ENCODE measurements around the gene RPL10. TPM values are rescaled to one million over a fixed set of nuclear protein-coding genes. Genes with fewer than 3 reads are reported as not detected.

RPL10 gene
- total RNA-seq, 6 experiments from 2014 or later, result 899 to 1,899 (median 1,157) TPM

DNA sequence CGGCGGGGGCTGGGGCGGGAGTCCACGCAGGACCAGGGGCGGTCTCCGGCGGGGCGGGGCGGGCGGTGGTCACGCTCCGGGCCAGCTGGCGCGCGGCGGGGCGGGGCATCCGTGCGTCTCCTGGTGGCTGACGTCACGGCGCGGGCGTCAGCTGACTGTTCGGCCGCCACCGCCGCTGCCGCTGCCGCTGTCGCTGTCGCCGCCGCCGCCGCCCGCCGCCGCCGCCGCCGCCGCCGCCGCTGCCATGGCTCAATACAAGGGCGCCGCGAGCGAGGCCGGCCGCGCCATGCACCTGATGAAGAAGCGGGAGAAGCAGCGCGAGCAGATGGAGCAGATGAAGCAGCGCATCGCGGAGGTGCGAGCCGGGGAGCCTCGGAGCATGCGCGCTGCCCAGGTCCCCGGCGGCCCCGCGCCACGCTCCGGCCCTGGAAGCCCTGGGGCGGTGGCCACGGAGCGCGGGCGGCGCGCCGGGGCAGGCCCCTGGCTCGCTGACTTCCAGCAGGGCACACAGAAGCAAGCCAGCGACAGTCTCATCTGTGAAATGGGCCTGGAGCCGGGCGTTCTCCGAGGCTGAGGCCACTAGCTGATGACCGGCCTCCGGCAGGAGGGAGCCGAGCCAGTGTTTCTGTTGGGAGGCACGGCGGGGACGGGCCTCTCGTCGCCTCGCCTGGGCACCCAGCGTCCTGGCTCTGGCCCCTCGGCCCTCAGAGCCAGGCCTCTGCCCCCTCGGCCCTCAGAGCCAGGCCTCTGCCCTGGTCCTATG is 46.0 kb downstream of the RPL10 start, which contains the start of gene FAM50A:
TSS of gene FAM50A (plus strand) at position 150 of the 763 bp plus-strand sequence. CDS start at position 245, 95 bp downstream.
- peak; percentile 82 to 83 (median 82) for DNase-seq

DNA sequence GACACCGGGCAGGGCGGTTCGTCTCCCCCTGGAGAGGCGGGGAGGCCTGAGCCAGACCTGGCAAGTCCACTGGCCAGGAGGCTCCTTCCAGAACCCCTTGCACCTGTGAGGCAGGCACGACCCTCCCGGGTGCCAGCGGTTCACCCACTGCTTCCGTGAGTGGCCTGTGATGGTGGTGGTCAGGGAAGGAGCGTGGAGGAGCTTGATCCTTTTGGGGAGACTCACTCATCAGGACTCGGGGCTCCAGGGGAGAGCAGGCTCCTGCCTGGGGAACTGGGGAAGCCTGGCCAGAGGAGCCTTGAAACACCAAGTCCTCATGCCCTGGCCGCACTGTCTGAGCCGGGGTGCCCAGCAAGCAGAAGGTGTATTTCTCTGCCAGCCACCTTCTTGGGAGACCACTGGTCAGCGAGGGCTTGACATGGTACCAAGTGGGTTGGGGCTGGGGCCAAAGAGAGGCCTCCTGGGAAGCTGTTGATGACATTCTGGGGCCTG is 46.6 kb downstream of the RPL10 start:
- Histone ChIP-seq H3K27ac (peak overlapping the region in 2 of 3 donors; percentile 54 to 66), H3K27me3 (no peaks in the 10 kb centered on the region), H3K36me3 (no peaks in the 10 kb centered on the region), H3K9me3 (no peaks in the 10 kb centered on the region), H3K4me3 (peak overlapping the region; percentile 54 to 64 (median 60)), H3K4me1 (peaks cover 0 to 4% (median 0%) of the 10 kb centered on the region in 4 donors)
- intact Hi-C loops (cut with DNase I), result no loop called here
- no peak for ATAC-seq
- WGBS (ENCODE audit: insufficient coverage, low coverage, low lambda C conversion rate, missing lambda C conversion rate), result 55% methylated on average over 2 of the region's 13 CpGs
- TF ChIP-seq POLR2A (IDR thresholded peaks at IDR 0.05), result no peak
- TF ChIP-seq, protein P1, sequence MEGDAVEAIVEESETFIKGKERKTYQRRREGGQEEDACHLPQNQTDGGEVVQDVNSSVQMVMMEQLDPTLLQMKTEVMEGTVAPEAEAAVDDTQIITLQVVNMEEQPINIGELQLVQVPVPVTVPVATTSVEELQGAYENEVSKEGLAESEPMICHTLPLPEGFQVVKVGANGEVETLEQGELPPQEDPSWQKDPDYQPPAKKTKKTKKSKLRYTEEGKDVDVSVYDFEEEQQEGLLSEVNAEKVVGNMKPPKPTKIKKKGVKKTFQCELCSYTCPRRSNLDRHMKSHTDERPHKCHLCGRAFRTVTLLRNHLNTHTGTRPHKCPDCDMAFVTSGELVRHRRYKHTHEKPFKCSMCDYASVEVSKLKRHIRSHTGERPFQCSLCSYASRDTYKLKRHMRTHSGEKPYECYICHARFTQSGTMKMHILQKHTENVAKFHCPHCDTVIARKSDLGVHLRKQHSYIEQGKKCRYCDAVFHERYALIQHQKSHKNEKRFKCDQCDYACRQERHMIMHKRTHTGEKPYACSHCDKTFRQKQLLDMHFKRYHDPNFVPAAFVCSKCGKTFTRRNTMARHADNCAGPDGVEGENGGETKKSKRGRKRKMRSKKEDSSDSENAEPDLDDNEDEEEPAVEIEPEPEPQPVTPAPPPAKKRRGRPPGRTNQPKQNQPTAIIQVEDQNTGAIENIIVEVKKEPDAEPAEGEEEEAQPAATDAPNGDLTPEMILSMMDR (IDR thresholded peaks at IDR 0.05), result no peak
- no peak for DNase-seq

More for the DNA sequence above, 46.0 kb downstream of the RPL10 start, which contains the start of gene FAM50A:
- TF ChIP-seq POLR2A (IDR thresholded peaks at IDR 0.05), result peak; percentile 37
- TF ChIP-seq, protein P1 (IDR thresholded peaks at IDR 0.05), result peak in 1 of 4 donors; percentile 5
- H3K36me3 ChIP-seq, result no peaks in the 10 kb centered on the region
- peak within 1 kb of the TSS; percentile 54 to 64 (median 60) for H3K4me3 ChIP-seq
- intact Hi-C loops (cut with DNase I), result no loop called here
- WGBS (ENCODE audit: insufficient coverage, low coverage, low lambda C conversion rate, missing lambda C conversion rate), result 40% methylated on average over 1 of the region's 94 CpGs
- H3K27me3 ChIP-seq, result no peaks in the 10 kb centered on the region
- peaks cover 0 to 4% (median 0%) of the 10 kb centered on the region in 4 donors for H3K4me1 ChIP-seq
- ATAC-seq, result peak; percentile 76 to 89 (median 84)
- peak within 1 kb of the TSS; percentile 53 to 66 (median 54) for H3K27ac ChIP-seq
- H3K9me3 ChIP-seq, result no peaks in the 10 kb centered on the region

DNA sequence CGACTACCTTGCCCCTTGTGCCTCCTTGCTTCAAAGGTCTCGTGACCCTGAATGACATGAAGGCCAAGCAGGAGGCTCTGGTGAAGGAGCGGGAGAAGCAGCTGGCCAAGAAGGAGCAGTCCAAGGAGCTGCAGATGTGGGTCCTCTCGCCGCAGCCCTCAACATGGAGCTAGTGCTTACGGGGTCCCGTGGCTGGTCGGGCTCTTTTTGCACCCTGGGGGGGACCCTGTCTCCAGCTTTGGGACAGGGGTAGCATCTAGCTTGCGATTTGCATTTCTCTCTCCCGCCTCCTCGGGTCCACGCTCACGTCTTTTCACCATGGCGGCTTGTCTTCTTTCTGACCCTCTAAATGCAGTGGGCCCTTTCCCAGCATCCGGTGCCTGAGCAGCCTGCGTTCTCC is 47.6 kb downstream of the RPL10 start:
- intact Hi-C loops (cut with DNase I), result no loop called here
- DNase-seq (no peak), ATAC-seq (no peak)
- 84% methylated on average over 8 of the region's 16 CpGs for WGBS (ENCODE audit: insufficient coverage, low coverage, low lambda C conversion rate, missing lambda C conversion rate)
- no peak overlapping the region for H3K27ac ChIP-seq
- no peak for TF ChIP-seq POLR2A (IDR thresholded peaks at IDR 0.05)
- no peak overlapping the region for H3K4me3 ChIP-seq
- no peaks in the 10 kb centered on the region for H3K9me3 ChIP-seq
- peaks cover 0 to 3% (median 0%) of the 10 kb centered on the region in 4 donors for H3K36me3 ChIP-seq
- peaks cover 0 to 4% (median 0%) of the 10 kb centered on the region in 4 donors for H3K4me1 ChIP-seq
- H3K27me3 ChIP-seq, result no peaks in the 10 kb centered on the region

DNA sequence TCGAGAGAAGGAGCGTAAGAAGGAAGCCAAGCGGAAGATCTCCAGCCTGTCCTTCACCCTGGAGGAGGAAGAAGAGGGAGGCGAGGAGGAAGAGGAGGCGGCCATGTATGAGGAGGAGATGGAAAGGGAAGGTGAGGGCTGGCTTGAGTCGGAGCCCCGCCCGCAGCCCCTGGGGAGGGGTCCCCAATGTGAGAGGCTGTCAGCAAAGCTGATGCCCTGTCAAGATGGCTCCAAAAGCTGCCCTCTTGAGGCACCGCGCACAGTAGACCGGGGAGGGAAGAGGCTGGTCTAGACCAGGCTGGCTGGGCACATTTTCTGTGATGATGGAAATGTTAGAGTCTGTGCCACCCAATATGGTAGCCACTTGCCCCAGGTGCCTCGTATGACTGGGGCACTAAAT is 48.3 kb downstream of the RPL10 start:
- intact Hi-C loops (cut with DNase I), result no loop called here
- no peak overlapping the region for H3K27ac ChIP-seq
- no peak overlapping the region for H3K4me3 ChIP-seq
- 87% methylated on average over 5 of the region's 12 CpGs for WGBS (ENCODE audit: insufficient coverage, low coverage, low lambda C conversion rate, missing lambda C conversion rate)
- no peak for DNase-seq
- H3K27me3 ChIP-seq, result no peaks in the 10 kb centered on the region
- H3K4me1 ChIP-seq, result peaks cover 0 to 4% (median 0%) of the 10 kb centered on the region in 4 donors
- no peaks in the 10 kb centered on the region for H3K9me3 ChIP-seq
- peaks cover 0 to 3% (median 0%) of the 10 kb centered on the region in 4 donors for H3K36me3 ChIP-seq
- ATAC-seq, result no peak
- TF ChIP-seq, protein P1 (IDR thresholded peaks at IDR 0.05), result no peak
- no peak for TF ChIP-seq POLR2A (IDR thresholded peaks at IDR 0.05)

DNA sequence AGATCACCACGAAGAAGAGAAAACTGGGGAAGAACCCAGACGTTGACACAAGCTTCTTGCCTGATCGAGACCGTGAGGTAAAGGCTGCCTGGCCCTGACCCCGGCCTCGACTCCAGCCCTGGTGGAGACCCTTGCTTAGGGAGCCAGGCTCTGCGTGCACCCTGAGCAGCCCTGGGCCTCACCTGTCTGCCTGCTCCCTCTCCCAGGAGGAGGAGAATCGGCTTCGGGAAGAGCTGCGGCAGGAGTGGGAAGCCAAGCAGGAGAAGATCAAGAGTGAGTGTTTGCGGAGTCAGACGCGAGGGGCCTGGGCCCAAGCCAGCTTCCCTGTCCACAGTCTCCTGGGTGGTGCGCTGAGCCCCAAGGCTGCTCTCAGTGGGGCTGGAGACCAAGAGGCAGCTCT is 50.3 kb downstream of the RPL10 start:
- peaks cover 0 to 3% (median 0%) of the 10 kb centered on the region in 4 donors for H3K36me3 ChIP-seq
- H3K4me3 ChIP-seq, result no peak overlapping the region
- intact Hi-C loops (cut with DNase I), result no loop called here
- no peaks in the 10 kb centered on the region for H3K9me3 ChIP-seq
- WGBS (ENCODE audit: insufficient coverage, low coverage, low lambda C conversion rate, missing lambda C conversion rate), result 85% methylated on average over 6 of the region's 14 CpGs
- peaks cover 0 to 4% (median 0%) of the 10 kb centered on the region in 4 donors for H3K4me1 ChIP-seq
- ATAC-seq, result no peak
- no peak overlapping the region for H3K27ac ChIP-seq
- DNase-seq, result no peak
- no peaks in the 10 kb centered on the region for H3K27me3 ChIP-seq
- TF ChIP-seq POLR2A (IDR thresholded peaks at IDR 0.05), result no peak
- TF ChIP-seq, protein P1 (IDR thresholded peaks at IDR 0.05), result no peak

All from right lobe of liver (tissue), 6 donors.